ENCODE results near the gene LCAT.

LCAT gene

DNA sequence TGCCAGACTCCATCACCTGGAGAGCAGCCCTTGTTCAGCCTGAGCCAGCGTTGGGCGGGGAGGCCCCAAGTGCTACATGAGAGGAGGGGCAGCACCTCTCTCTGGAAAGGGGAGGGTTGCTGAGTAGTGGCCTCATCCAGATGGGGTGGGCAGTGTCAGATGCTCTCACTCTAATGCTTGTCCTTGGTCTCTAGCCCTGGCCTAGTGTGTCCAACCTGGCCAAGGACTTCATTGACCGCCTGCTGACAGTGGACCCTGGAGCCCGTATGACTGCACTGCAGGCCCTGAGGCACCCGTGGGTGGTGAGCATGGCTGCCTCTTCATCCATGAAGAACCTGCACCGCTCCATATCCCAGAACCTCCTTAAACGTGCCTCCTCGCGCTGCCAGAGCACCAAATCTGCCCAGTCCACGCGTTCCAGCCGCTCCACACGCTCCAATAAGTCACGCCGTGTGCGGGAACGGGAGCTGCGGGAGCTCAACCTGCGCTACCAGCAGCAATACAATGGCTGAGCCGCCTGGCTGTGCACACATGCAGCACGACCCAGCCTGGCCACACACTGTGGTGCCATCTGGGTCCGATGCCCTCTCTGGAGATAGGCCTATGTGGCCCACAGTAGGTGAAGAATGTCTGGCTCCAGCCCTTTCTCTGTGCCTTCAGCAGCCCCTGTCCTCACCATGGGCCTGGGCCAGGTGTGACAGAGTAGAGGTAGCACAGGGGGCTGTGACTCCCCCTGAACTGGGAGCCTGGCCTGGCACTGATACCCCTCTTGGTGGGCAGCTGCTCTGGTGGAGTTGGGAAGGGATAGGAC lies 16.6 kb downstream of the LCAT start:
- DNase-seq (ENCODE audit: extremely low read depth, low read depth) = no peak
- TF ChIP-seq, protein P1, sequence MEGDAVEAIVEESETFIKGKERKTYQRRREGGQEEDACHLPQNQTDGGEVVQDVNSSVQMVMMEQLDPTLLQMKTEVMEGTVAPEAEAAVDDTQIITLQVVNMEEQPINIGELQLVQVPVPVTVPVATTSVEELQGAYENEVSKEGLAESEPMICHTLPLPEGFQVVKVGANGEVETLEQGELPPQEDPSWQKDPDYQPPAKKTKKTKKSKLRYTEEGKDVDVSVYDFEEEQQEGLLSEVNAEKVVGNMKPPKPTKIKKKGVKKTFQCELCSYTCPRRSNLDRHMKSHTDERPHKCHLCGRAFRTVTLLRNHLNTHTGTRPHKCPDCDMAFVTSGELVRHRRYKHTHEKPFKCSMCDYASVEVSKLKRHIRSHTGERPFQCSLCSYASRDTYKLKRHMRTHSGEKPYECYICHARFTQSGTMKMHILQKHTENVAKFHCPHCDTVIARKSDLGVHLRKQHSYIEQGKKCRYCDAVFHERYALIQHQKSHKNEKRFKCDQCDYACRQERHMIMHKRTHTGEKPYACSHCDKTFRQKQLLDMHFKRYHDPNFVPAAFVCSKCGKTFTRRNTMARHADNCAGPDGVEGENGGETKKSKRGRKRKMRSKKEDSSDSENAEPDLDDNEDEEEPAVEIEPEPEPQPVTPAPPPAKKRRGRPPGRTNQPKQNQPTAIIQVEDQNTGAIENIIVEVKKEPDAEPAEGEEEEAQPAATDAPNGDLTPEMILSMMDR (IDR thresholded peaks at IDR 0.05; ENCODE audit: low read depth, low read length, missing control alignments) = no peak
- H3K4me3 ChIP-seq (replicated peaks; ENCODE audit: low read depth, low read length) = no peak overlapping the region

DNA sequence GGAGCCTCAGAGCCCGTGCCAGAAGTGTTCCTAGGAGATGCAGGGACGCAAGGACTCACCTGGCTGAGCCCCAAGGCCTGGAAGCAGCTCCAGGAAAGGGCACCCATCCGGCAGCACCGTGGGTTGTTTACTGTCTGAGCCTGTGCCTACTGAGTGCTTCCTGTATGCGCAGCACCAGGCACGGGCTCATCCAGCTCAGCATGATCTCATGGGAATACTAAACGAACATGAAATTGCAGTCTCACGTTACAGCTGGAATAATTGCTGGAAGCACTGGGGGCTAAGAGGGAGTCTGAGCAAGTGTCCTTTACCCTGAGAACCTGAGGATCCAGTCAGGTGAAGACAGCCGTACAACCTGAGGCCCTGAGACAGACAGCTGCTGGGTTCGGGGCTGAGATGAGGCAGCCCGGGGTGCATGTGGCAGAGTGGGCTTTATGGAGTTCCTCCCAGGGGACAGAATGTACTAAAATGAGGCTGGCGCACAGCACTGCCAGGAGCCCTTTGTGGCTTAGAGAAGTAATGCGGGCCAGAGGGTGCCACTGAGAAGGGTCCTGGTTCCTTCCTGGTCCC lies 17.7 kb downstream of the LCAT start:
- TF ChIP-seq, protein P1 (IDR thresholded peaks at IDR 0.05; ENCODE audit: low read depth, low read length, missing control alignments) = peak; percentile 2
- DNase-seq (ENCODE audit: extremely low read depth, low read depth) = no peak
- no peak overlapping the region for H3K4me3 ChIP-seq (replicated peaks; ENCODE audit: low read depth, low read length)

DNA sequence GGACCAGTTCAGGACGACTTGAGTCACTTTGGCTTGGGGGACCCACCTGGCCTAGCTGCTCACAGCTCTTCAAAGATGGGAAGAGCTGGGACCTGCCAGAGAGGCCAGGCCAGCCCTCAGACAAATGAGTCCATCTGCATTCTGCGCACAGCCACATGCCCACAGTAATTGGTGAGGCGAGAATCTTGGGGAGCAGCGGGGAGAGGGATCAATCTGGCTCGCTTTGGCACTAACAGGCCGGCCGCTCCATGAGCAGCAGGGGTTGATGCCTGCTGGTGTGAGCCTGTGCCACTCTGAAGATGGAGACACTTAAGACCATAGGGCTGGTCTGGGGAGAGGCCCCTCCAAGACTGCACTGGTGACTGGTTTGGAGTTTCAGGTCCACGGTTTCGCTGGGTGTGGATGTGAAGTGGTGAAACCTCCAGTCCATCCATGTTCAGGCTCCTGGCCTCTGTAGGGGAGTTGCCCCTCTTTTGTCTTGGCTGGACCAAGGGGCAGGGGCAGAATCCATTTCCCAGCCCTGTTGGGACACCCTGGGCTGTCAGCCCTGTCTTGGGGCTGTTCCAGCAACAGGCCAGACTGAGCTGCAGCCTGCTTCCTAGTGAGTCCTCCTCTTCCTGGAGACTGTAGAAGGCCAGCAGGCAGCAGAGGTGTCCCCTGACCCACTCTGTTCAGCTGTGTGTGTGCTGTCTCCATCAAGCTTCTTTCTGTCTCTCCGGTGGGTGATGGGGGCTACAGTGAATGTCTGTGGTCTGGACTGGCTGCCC lies 19.6 kb downstream of the LCAT start:
- TF ChIP-seq, protein P1 (IDR thresholded peaks at IDR 0.05; ENCODE audit: low read depth, low read length, missing control alignments) = no peak
- H3K4me3 ChIP-seq (replicated peaks; ENCODE audit: low read depth, low read length) = no peak overlapping the region
- DNase-seq (ENCODE audit: extremely low read depth, low read depth) = no peak

DNA sequence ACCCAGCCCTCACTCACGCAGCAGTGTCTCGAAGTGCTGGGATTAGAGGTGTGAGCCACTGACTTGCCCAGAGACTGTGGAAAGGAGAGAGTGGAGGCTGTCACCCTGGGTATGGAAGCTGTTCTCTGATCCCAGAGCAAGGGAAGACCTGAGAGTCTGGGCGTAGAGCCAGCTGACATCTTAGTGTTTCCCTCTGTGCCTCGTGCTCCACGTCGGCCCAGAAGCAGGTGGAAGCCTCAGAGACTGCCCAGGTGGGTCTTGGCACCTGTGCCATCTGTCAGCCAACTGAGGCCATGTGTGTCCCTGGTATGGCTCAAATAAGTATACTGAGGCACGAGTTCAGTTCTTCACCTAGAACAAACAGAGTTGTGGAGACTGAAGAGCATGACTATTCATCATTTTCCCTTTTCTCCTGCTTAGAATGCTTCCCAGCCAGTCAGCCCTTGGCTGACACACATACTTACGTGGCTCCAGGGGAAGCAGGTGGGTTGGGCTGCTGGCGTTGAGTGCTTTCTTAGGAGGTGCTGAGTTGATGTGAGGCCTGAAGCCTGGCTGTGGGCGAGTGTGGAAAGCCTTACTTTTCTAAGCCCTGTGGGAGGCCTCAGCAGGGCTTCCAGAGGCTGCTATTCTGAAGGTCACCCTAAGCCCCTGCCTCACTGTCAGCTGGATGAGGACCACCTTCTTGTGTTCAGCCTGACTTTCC lies 20.4 kb downstream of the LCAT start:
- TF ChIP-seq, protein P1 (IDR thresholded peaks at IDR 0.05; ENCODE audit: low read depth, low read length, missing control alignments) = no peak
- no peak overlapping the region for H3K4me3 ChIP-seq (replicated peaks; ENCODE audit: low read depth, low read length)
- no peak for DNase-seq (ENCODE audit: extremely low read depth, low read depth)

DNA sequence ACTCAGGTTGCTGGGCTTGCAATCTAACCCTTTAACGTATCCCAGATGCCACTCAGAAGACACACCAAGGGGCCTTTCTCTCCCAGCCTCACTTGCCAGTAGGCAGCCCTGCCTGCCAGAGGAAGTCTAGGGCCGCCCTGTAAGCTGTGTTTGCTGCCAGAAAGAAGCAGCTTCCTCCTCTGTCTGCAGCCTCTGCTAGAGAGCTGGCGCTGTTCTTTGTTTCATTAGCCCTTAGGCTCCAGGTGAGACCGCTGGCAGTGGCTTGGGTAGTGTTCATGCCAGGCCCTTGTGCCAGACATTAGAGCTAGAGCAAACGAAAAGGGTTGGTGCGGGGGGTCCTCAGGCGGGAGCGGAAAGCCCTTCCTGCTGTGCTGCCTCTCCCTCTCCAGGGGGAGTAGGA lies 21.2 kb downstream of the LCAT start:
- DNase-seq (ENCODE audit: extremely low read depth, low read depth) = no peak
- H3K4me3 ChIP-seq (replicated peaks; ENCODE audit: low read depth, low read length) = no peak overlapping the region
- TF ChIP-seq, protein P1 (IDR thresholded peaks at IDR 0.05; ENCODE audit: low read depth, low read length, missing control alignments) = no peak

DNA sequence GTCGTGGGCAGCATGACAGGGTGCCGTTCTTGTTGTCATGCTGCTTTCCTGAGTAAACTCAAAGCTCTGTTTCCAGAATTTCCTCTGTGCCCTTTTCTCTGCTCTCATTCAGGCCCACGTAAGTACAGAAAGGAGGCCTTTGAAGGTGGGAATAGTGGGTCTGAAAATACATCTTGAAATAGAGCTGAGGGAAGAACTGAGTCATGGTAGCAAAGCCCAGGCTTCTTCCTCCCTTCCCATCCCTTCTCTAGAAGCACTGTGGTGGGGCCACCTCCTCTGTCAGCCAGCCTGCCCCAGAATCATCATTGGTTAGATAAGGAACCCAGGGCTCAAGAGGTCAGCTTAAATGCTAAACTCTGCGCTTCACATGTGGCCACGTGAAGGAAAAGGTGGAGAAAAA lies 21.7 kb downstream of the LCAT start:
- TF ChIP-seq, protein P1 (IDR thresholded peaks at IDR 0.05; ENCODE audit: low read depth, low read length, missing control alignments) = no peak
- no peak overlapping the region for H3K4me3 ChIP-seq (replicated peaks; ENCODE audit: low read depth, low read length)
- no peak for DNase-seq (ENCODE audit: extremely low read depth, low read depth)

Data from HFF-Myc (cell line).